Thyroid gland (tissue), 4 donors: ENCODE measurements around the gene LSM7.

ENCODE experiments used
- POLR2A ChIP-seq, 2 donors: fragments of 450-650 bp; IDR thresholded peaks; one replicate each; pipeline ENCODE4 v1.6.1; 2017; ENCODE audit warnings: antibody characterized with exemption in 2 of 2, mild to moderate bottlenecking in 2 of 2, moderate library complexity in 1 of 2
- TF ChIP-seq, protein P1 (sequence below), 6 experiments: fragments of 200-600 bp in 3 of 6; fragments of 450-650 bp in 3 of 6; sonication (generic) in 3 of 6; IDR thresholded peaks; one replicate each; pipeline ENCODE4 v1.5.1; 2016 to 2019; ENCODE audit warnings: antibody characterized with exemption in 6 of 6, mild to moderate bottlenecking in 2 of 6, inconsistent platforms in 1 of 6, moderate library complexity in 1 of 6

DNA sequence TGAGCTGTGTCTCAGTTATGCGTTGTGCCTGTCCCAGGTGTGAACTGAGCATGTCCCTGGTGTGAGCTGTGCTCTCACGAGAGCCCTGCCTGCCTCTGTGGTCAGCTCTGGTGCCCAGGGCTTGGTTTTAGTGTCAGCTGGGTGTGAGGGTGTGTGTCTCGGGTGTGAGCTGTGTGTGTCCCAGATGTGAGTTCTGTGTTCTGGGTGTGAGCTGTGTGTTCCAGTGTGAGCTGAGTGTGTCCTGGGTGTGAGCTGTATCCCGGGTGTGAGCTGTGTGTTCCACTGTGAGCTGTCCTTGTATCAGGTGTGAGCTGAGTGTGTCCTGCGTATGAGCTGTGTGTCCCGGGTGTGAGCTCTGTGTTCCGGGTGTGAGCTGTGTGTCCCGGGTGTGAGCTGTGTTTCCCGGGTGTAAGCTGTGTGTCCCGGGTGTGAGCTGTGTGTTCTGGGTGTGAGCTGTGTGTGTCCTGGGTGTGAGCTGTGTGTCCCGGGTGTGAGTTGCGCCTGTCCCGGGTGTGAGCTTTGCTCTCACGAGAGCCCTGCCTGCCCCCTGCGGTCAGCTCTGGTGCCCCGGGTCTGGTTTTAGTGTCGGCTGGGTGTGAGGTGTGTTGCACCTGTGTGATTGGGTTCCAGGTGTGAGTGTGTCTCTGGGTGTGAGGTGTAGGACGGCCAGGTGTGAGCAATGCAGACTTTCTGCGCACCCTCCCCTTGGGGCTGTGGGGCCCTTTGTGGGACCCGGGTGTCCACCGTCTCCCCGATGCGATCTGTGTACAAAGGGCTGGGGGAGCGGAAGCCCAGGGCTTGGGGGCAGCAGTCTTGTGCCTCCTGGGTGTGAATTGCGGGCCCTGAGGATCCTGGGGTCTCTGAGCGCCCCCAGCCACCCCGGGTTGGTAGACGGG is 39.3 kb downstream of the LSM7 start:
- TF ChIP-seq, protein P1, sequence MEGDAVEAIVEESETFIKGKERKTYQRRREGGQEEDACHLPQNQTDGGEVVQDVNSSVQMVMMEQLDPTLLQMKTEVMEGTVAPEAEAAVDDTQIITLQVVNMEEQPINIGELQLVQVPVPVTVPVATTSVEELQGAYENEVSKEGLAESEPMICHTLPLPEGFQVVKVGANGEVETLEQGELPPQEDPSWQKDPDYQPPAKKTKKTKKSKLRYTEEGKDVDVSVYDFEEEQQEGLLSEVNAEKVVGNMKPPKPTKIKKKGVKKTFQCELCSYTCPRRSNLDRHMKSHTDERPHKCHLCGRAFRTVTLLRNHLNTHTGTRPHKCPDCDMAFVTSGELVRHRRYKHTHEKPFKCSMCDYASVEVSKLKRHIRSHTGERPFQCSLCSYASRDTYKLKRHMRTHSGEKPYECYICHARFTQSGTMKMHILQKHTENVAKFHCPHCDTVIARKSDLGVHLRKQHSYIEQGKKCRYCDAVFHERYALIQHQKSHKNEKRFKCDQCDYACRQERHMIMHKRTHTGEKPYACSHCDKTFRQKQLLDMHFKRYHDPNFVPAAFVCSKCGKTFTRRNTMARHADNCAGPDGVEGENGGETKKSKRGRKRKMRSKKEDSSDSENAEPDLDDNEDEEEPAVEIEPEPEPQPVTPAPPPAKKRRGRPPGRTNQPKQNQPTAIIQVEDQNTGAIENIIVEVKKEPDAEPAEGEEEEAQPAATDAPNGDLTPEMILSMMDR (IDR thresholded peaks at IDR 0.05), result no peak
- TF ChIP-seq POLR2A (IDR thresholded peaks at IDR 0.05), result no peak
